Stimulated activated CD4-positive, alpha-beta T cell treated with anti-CD3 and anti-CD28 coated beads, Interleukin-4, amount 100 ng/mL, for 1 hour (primary cell): ENCODE results near the gene LRTM1.

Experiments used
- DNase-seq: peaks from one replicate; pipeline ENCODE4 v3.0.0-alpha.2; 2020

LRTM1 gene

DNA sequence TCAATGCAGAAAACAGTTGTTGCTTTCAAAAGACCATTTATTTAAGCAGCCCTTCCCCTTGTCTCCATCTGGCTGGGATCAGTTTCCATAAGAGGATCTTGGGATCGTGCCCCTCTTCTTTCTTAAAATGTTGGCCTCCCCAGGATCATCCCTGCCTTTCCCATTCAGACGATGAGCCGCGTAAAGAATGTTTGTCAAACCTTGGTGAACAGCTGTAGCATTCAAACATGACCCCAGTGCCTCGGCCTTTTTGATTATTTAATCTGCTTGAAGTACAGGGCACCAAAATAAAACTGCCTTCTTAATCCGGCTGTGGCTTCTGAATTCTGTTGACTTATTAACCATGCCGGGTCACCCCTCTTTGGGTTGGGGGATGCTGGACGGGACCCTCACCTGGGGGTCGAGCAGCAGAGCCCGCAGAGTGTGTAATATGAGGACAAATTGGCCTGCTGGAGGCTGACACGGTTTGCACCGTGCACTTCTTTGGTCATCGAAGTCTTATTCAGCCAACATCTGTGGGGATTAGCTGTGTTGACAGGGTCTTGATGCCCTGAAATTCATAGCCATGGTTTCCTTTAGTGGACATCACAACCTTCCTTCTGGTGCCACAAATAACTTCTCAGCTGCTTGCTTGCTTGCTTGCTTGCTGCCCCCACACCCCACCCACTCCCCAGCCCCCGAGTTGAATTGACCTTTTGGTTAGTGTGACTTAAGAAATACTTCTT lies at the start of gene LRTM1:
Gene LRTM1 (minus strand): TSS at position 14 of the 725 bp plus-strand sequence. CDS start 148 bp downstream, outside the sequence.
- DNase-seq = no peak

DNA sequence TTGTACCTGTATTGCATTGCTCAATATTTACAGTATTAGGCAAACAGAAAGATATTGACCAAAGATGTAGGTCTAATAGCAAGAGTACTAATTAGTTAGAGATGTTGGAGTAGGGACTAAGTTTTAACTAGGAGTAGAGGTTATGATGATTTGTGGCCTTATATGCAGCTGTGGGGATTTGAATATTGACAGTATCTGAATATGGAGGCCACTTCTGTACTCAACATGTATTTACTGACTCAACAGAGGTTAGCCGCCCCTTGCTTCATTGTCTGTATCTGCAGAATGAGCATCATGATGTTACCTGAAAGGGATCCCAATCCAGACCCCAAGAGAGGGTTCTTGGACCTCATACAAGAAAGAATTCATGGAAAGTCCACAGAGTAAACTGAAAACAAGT lies 49.6 kb upstream of the LRTM1 start:
- no peak for DNase-seq

DNA sequence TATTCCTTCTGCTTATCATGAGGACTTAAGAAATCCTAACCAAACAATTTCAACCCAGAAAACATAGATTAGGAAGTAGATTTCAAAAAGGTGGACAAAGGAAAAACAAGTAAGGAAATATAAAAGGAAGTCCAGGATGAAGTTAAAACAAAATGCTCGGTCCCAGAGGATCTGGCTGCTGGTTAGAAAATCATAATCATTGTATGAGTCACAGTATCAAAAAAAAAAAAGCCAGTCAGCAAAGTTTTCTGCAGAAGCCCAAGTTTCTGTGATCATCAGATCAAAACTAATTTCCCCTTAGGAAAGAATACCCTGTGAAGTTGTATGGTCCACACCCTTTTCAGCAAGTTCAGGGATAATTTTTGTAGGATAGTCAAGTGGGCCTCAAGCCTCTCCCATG lies 43.0 kb upstream of the LRTM1 start:
- DNase-seq = no peak

DNA sequence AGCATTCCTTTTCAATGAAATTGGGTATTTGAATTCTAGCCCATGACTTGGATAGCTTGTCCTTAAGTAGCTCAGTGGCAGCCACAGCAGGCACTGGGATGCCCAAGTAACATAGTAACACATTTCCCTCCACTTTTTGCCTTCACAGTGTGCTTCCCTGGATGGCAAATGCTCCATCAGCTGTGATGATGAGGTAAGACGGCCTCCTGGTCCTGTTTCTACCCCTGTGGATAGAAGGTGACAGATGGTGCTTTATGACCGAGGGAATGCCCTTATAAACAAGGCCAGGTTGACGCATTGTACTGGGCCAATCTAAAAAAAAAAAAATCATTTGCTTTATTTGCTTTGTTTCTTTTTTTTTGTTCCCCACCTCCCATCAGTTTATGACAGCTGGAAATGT lies 41.8 kb upstream of the LRTM1 start:
- DNase-seq = no peak

DNA sequence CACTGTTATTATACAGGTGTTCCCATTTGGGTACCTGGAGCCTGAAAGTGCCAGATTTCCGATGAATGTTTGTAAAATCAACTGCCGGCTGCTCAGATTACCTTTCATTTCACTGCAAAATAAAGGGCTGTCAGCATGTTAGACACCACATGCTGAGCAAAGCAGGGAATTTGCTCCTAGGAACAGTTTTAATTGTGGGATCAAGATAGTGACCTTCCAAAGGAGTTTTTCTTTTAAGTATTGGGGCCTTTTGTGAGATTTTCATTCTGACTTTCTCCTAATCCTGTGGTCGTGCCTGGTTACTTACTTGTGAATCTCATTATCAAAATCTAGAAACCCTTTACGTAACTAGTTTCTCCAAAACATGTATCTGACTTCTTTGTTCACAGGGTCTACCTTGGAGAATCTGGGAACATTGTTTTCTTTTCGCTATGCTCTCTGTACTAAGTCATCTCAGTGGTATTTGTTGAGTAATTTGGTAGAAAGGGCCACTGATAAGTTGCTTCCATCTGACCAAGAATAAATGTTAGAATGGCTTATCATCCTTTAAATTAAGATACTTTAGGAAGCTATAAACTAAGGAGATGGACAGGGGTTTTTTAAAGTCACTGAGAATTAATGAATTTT lies 40.8 kb upstream of the LRTM1 start:
- DNase-seq = no peak

DNA sequence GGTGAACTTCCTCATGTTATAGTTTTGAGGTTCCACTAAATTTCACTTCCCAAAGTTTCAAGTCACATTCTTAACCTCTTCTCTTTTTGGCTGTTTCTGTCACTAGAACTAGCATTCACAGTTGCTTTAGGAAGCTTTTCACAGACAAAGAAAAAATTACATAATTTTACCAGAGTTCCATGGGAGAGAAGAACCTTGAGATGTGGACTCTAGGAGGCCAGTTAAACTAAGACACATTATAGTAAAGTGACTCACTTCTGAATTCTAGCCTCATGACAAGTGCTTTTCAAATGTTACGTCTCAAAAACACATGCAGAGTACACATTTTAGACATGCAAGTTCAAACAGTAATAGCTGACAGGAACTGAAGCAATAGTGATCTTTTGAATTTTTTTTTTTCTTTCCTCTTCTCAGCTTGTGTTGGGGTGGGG lies 39.9 kb upstream of the LRTM1 start:
- no peak for DNase-seq

DNA sequence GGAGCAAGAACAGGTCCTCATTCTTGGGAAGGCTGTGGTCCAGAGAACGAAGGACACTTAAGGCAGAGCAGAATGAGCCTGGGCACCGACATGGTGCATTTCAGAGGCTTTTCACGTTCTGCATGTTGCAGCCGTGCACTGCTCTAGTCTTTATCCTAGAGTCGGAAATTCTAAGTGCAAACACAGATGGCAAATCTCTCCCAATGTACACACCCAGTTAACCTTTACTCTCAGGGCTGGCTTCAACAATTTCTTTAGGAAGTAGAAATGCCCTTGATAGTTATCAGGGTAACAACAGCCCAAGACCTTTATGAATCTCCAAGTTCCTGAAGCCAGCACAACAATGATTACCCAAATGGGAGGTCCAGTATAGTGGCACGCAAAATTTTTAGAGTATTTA lies 39.1 kb upstream of the LRTM1 start:
- no peak for DNase-seq

DNA sequence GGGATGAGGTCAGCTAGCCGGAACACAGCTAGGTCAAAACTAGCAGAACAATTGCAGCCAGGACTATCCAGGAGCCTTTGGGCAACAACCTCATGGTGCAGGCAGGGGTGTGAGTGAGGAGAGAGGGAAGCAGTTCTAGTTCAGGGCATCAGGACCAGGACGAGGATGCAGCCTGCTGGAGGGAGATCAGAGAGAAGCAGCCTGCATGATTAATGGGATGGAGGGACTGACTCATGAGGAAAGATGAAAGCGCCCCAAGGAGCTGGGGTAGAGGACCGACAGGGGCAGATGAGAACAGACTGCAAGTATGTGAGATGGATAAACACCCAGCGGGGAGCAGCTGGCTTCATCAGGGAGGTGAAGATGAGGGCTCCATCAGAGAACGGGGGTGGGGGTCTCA lies 37.9 kb upstream of the LRTM1 start:
- DNase-seq = no peak

DNA sequence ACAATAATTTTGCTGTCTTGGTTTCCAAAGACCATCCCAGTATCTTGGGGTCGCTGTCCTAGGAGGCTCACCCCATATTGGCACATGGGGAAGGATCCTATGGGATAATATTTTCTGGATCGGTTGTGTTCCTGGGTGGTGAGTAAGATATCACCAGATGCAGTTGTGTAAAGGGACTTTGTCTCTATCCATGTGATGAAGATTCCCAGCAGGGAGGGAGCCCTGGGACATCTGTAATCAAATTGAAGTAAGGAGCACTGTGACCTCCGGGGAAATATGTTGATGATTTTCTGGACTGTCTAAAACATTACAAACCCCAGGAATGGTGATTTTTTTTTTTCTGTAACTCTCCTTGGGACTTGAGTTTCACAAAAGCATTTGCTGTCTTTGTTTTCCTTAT lies 36.2 kb upstream of the LRTM1 start:
- DNase-seq = no peak

DNA sequence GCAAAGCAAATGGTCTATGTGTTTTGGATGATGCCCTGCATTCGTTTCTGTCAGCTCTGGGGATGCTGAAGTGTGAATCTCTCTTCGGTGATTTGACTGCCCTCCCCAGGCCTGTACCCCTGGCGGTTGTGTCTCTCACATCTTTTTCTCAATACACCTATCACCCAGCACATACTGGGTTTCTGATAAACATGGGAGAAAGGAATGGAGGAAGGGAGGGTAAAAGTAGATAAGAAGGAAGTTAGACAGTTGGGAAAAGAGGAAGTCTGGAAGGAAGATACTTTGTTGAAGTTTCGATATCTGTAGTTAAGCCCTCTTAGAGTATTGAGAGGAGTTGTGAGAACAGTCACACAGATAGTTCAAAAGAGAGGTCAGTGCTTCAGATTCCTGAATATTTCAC lies 35.8 kb upstream of the LRTM1 start:
- no peak for DNase-seq

DNA sequence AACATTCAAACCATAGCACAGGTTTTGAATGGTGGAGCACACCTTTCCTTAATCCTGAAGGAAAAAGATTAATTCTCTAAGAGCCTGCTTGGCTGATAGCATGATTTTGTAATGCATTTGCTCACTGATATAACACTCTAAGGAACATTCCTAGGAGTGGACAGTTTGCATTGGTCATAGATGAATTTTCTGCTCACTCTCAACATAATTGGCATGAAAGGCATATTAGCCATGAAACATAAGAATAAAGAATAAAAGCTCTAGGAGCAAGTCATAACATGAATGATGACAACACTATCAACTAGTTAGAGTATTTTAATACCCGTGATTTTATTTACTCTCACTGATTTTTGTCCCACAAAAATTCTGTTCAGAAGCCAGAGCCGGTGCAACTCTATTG lies 34.3 kb upstream of the LRTM1 start:
- DNase-seq = no peak

DNA sequence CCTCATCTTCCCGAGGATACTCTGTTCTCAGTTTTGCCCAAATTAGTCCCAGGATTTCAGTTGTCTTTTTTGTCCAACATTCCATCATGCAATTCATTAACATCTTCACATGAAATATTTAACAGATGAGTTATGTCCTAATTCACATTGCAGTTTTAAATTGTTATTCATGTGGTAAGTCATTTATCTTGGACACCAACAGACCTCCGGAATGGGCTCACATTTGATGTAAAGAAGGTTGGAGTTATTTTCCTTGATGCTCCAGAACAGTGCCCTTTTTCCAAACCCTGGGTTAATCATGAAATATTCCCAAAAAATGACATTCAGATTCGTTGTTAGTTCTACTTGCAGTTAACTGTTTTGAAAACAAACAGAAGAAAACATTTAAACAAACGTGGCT lies 32.8 kb upstream of the LRTM1 start:
- no peak for DNase-seq

DNA sequence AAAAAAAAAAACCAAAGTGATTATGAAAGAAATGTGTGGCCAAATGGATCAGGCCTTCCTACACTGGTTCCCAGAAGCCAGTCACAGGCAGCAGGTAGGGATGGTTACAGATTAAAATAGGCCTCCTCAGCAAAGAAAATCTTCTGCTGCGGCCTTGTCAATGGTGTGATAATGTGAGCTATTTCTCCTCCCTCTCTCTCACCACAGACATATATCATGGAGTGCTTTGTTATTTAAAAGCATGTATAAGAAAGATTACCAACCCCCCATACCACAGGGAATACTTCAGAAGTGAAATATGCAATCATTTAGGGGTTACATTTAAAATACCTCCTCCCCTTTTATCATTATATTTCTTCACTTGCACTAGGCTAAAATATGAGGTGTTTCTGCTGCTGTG lies 32.2 kb upstream of the LRTM1 start:
- DNase-seq = no peak

DNA sequence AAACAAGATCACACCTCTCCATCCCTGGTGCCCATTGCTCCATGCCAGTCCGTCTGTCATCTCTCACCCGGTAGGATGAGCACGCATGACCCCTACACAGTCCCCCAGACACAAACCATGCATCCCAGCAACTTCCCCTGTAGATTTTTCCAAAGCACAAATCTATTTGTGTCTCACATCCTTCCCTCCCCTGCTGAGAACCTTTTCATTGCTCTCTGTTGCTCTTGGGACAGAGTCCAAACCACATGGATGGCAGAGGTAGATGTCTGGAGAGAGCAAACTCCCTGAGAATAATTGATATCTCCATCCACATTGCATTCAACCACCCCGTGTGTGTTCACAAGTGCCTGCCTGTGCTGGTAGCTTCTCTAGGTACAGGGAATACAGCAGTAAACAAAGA lies 29.9 kb upstream of the LRTM1 start:
- no peak for DNase-seq

DNA sequence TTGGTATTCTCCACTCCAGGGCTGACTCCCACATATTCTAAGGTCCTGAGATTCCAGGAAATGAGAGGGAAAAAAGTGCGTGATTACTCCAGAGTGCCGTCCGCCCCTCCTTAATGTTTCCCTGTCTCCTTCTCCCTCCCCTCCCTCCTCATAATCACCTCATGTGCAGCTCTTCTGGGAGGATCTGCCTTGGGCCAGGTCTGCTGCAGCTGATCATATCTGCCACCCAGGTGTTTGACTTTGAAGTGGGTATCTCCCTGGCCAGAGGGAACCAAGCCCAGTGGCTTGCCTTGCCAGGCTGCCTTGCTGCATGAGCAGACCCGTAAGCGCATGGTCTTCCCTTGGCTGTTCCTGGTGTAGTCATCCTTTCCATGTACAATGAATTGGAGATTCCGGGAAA lies 28.1 kb upstream of the LRTM1 start:
- DNase-seq = no peak

DNA sequence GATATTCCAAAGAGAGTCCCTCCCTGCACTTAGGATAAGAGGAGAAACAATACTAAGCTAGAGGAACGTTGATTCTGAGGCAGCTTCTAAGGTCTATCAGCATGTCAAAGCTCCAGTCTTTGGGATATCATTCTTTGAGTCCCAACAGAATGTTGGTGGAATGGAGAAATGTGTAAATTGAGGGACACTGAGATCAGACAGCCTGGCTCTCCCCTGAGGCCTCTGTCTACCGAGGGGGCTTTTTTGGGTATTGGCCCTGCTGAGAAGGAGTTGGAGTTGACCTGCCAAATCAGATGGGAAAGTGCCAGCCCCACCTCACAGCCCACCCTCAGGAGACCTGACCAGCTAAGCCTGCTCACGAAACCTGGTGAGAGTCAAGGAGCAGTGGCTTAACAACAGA lies 27.6 kb upstream of the LRTM1 start:
- DNase-seq = no peak

DNA sequence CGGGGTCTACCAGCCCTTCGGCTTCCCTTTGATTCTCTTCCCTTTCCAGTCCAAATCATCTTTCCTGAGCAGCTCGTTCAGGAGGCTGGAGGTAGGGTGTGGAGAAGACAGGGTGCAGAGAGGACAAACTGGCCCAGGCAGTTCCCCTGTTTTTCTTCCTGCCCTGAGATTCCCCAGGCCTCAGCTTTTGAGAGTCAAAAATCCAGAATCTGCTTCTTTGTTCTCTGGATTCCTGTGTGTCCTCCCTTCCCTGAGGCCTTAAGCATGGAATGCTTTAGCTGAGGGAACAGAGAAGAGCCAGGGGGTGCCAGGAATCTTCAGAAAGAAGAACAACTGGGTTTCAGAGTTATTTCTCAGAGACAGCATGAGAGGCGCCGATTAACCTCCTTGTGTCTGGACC lies 26.7 kb upstream of the LRTM1 start:
- DNase-seq = no peak

DNA sequence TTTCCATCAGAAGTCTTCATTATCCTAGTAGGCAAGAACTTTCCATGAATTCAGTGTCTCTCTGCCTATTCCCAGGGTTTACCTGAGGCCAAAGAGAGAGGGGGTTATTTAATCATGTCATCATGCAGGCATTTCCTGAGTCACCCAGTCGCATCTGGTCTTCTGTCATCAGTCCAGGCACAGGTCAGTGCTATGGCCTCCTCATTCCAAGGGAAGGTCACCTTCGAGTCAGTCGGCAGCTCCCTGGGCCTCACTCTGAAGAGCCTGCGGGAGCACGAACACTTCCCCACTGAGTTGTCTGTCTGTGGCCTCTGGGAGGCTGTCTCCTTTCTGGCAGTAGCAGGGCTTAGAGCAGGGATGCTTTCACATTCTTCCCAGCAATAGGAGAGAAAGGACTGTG lies 26.2 kb upstream of the LRTM1 start:
- no peak for DNase-seq

DNA sequence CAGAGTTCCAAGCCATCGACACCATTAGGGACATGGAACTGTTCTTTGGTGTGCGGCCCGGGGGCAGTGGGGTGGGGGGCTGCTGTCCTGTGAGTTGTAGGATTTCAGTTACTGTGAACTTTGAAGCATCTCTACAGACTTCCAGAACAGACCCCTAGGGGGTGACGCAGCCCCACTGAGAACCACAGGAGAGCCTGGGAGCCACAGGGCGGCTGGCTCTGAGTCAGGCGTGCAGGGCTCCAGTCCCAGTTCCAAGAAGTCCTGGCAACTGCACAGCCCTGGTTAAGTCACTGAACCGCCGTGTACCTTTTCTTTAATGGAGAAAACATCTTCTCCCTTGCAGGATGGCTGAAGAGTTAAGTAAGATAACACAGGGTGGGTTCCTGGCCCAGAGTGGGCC lies 23.5 kb upstream of the LRTM1 start:
- DNase-seq = no peak

DNA sequence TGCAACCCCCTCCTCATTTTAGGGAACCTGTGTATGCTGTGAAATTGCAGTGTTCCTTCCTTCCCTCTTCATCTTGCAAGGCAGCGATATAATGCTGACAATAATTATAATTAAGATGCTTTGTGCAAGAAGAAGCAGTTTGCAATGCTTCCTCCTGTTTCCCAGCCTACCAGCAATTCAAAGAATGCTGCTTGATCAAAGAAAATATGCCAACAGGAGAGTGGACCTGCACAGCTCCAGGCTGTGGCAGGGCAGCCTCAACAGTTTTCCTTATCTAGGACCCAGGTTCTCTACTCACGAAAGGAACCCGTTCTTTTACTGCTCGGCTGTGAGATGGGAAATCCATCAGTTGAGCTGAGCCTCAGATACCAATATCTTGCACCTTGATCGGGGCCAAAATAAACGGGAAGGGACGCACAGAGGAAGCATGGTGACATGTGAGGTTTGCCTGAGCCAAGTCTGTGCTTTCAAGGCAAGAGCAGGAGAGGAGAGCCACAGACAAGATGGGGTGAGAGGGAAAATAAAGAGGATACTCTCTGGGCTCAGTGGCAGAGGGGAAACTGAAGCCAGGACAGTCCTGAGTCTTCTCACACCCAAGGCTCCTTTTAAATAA lies 22.6 kb upstream of the LRTM1 start:
- no peak for DNase-seq

DNA sequence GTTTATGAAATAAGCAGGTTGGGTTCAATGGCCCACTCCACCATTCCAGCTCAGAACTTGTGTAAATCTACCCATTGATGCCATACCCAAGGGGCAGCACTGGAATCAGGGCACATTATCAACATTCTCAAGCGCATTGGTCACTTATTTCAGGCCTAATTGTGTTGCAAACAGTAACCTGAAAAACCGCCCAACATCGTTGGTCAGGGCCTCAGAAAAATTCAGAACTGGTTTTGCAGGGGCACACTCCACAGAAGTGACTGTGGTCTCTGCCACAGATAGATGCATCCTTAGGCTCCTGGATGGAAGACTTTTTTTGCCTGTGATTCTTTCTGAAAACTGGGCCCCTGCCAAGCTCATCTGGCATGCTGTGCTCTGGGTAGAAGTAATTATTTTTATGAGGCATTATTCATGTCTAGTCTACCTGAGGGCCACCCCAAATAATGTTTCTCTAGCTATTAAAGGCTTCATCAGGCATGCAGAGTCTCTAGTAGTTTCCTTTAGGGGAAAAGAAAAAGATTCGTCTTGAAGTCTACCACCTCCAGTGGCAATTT lies 21.7 kb upstream of the LRTM1 start:
- DNase-seq = no peak

DNA sequence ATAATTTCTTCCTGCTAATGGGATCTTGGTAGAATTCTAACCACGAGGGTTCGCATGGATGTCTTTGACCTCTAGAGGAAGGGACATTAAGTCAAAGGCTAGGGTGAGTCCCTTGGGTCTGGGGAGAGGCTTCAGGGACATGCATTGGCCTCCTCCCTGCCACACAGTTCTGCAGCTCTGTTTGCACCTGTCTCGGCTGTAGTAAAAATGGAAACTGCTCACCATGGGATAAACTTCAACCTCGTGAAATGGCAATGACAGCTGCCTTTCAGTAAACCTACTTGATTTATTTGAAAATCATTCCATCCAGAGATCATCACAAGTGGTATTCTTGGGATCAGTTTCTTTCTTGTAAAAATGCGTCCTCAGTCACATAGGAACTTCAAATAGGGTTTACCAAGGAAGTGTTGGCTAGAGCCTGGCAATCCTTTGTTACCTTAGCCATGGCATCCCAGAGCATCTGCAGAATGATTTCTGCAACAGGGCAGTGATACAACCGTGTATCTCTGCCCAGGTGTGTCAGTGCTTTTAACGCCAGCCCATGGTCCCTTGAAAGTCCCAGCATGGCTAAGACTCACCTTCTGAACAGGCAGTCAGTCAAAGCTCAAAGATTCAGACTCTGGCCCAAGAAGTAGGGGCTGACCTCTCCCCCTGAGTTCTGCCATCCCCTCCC lies 14.0 kb upstream of the LRTM1 start:
- DNase-seq = no peak

DNA sequence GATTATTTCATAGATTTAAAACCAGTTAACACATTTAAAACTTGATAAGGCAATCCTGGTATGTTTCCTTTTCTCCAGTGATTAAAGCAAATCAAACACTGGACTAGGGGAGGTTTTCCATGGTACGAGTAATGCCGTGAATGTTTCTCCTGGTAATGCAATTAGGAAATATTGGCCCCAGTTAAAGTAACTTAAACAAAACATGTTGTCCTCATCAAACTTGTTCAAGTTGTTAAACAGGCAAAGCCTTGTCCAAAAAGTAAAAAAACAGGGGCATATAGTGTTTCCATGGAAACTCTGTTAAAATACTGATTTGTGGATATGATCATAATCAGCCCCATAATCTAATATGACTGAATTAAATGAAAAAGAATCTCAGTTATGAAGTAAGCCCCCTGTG lies 13.1 kb upstream of the LRTM1 start:
- no peak for DNase-seq
